ENCODE data around the gene SEMA4C. TPM values are rescaled to one million over a fixed set of nuclear protein-coding genes. Genes with fewer than 3 reads are reported as not detected.

Gene SEMA4C
- polyA plus RNA-seq, 2 of the 4 experiments (the other 2 are of a cell fraction) = 11.0 to 14.4 TPM

DNA sequence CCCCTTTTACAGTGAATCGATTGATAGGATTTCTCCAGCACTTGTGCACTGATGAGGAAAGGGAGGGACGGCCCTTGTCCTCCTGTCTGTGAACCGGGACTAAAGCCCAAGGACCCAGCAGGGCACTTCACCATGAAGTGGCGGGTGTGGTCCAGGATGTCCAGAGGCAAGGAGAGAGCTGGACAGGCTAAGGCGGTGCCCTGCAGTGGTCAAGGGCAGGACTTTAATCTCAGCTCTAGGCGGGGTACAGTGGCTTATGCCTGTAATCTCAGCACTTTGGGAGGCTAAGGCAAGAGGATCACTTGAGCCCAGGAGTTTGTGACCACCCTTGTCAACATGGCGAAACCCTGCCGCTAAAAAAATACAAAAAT lies 28.2 kb upstream of the SEMA4C start (continued):
- TF ChIP-seq REST (IDR thresholded peaks at IDR 0.05) (no peak), CBX2 (IDR thresholded peaks at IDR 0.05; ENCODE audit: borderline replicate concordance, low read depth) (no peak), POLR2AphosphoS2 (conservative IDR thresholded peaks at IDR 0.05; ENCODE audit: low read length) (no peak), NR3C1 (IDR thresholded peaks at IDR 0.05) (no peak)

DNA sequence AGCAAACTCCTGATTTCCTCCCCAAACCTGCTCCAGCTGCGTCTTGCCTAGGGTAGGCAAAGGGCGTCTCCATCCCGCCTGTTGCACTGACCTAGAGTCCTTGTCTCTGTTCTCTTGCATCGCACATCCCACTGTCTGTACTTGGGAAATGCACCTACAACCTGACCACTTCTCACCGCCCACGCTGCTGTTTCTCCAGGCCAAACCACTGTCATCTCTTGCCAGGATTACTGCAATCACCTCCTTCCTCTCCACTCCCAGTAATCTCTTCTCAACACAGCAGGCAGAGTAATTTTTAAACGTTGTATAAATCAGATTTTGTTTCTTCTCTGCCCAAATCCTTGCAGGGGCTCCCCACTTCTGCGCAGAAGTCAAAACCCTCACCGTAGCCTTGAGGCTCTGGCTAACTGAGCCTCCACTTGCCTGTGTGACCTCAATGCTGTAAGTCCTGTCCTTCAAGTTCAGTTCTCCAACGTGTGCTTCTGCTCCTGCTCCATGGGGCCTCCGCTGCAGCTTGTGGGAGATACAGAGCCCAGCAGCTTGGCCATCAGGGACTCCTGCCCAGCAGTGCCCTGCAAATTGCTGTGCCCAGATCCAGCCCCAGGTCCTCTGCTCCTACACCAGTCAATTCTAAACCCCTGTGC lies 27.7 kb upstream of the SEMA4C start:
- H3K9me3 ChIP-seq = no peaks in the 10 kb centered on the region
- no peak overlapping the region for H3K4me2 ChIP-seq
- POLR2A ChIA-PET = no interaction called here
- 72% methylated on average over 11 of the region's 11 CpGs for WGBS (ENCODE audit: missing lambda C conversion rate)
- TF ChIP-seq TFCP2L1 (CRISPR knock-in tag; IDR thresholded peaks at IDR 0.05) (no peak), TP53 (CRISPR knock-in tag; IDR thresholded peaks at IDR 0.05) (no peak)
- FAIRE-seq (no peak), ATAC-seq (no peak; a peak in 1 of 6 replicates), DNase-seq (ENCODE audit: low read depth in 1 of 2, low spot score in 1 of 2) (no peak)
- no peak overlapping the region for H3K4me3 ChIP-seq
- no peak overlapping the region for H3K27ac ChIP-seq
- CTCF ChIA-PET = no interaction called here
- H3K4me1 ChIP-seq = no peaks in the 10 kb centered on the region

DNA sequence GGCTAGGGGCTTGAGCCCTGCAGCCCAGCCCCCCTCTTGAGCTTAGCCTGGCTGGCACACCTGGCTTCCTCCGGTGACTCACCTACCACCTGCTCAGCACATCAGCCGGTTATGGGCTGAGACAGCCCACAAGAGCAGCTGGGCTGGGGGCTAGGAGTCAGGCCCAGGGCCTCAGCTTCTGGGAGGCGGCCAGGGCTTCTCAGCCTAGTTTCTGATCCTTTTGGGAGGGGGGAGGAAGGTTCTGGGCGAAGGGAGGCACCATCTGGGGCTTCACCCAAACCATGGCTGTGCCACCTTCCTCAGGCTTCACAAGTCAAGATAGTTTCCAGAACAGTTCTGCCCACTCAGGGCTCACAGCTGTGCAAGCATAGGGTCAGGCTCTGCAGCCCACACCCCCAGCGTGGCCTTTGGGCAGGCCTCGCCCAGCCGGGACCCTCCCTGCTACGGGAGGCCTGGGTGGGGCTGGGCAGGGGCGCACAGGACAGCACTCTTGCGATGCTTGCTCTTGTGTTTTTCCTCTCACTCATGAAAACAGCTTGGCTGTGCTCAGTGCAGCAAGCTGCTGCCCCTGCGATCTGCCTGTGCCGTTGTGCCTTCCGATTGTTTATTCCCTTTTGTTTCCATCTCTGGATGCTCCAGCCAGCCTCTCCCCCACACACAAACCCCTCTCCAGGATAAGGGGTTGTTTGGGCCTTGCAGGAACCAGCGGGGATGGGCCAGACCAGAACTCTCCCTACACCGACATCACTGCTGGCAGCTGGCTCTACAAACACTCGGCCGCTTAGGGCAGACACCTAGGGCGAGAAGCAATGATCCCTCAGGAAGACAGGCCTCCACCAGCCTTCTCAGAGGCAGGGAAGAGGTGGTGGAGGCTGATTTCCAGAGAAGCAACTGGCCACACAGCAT lies 26.1 kb upstream of the SEMA4C start:
- no peak for DNase-seq (ENCODE audit: low read depth in 1 of 2, low spot score in 1 of 2)
- H3K27ac ChIP-seq = no peak overlapping the region
- CTCF ChIA-PET = interaction anchor here (1.2 to 1.4 kb wide), 2 partner anchors 38 to 56 kb away, joined by 3 read pairs; partner anchors contain the start of gene ANKRD39

More for the DNA sequence above, 26.1 kb upstream of the SEMA4C start:
- ATAC-seq = peak in 1 of 2 experiments; percentile 4; a peak in 1 of 6 replicates
- WGBS (ENCODE audit: missing lambda C conversion rate) = 84% methylated on average over 15 of the region's 18 CpGs
- POLR2A ChIA-PET = no interaction called here
- no peak overlapping the region for H3K4me2 ChIP-seq
- H3K4me1 ChIP-seq = peaks cover 8% of the 10 kb centered on the region
- TF ChIP-seq BHLHE40 (IDR thresholded peaks at IDR 0.05; ENCODE audit: low read depth, low read length) (no peak), NPAS2 (CRISPR knock-in tag; IDR thresholded peaks at IDR 0.05; ENCODE audit: borderline replicate concordance) (no peak), NR3C1 (IDR thresholded peaks at IDR 0.05) (no peak), CTCF (IDR thresholded peaks at IDR 0.05) (no peak), MAFK (IDR thresholded peaks at IDR 0.05; ENCODE audit: partially characterized antibody) (no peak), EP300 (IDR thresholded peaks at IDR 0.05) (no peak), JUNB (IDR thresholded peaks at IDR 0.05) (no peak), CHD4 (IDR thresholded peaks at IDR 0.05; ENCODE audit: borderline replicate concordance) (no peak), ZFP36 (IDR thresholded peaks at IDR 0.05; ENCODE audit: borderline replicate concordance, partially characterized antibody) (no peak), CBX2 (IDR thresholded peaks at IDR 0.05; ENCODE audit: borderline replicate concordance, low read depth) (no peak), MYC (IDR thresholded peaks at IDR 0.05; ENCODE audit: borderline replicate concordance, low read length) (no peak)
- TF ChIP-seq, protein P1, sequence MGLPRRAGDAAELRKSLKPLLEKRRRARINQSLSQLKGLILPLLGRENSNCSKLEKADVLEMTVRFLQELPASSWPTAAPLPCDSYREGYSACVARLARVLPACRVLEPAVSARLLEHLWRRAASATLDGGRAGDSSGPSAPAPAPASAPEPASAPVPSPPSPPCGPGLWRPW (IDR thresholded peaks at IDR 0.05) = no peak
- FAIRE-seq = no peak
- no peaks in the 10 kb centered on the region for H3K9me3 ChIP-seq
- H3K4me3 ChIP-seq = no peak overlapping the region
